IMR-90 (cell line): ENCODE data around the gene SIX6. TPM values are rescaled to one million over a fixed set of nuclear protein-coding genes. Genes with fewer than 3 reads are reported as not detected.
A peak's percentile ranks its signal among the peaks of the same experiment; 100 is the strongest.

Experiments
- ATAC-seq: fragments of 200-7000 bp; cut with Tn5 transposase; 2 replicates; pipeline ENCODE4 v1.9.1; 2020; ENCODE audit warnings: low read depth, mild to moderate bottlenecking, moderate library complexity
- BruUV-seq: library from RNA; stranded (reverse); fragments of 400-500 nt; replicated peaks from 2 replicates; lab custom pipeline; 2021; lab: Mats Ljungman, UMichigan
- CTCF ChIA-PET: fragments of 300-600 bp; formaldehyde crosslinking; extraction: SDS; loops from one replicate; lab custom pipeline; 2021; ENCODE audit warnings: antibody characterized with exemption; lab: Yijun Ruan, JAX
- POLR2A ChIA-PET: fragments of 300-600 bp; sonication (Branson Sonifier 250); formaldehyde crosslinking; loops from one replicate; lab custom pipeline; 2022; ENCODE audit warnings: antibody characterized with exemption; ENCODE audit not compliant: unreplicated experiment; lab: Charles Lee
- DNase-seq: peaks from one replicate; pipeline ENCODE4 v3.0.0; 2013
- H2AFZ ChIP-seq: replicated peaks from 2 replicates; pipeline ENCODE3; 2013; ENCODE audit warnings: low read length, mild to moderate bottlenecking; ENCODE audit not compliant: poor library complexity
- H2AK5ac ChIP-seq: 2 replicates; pipeline ENCODE4 v1.6.1; 2013; ENCODE audit warnings: low read depth, low read length, inconsistent platforms
- H2AK9ac ChIP-seq: replicated peaks from 2 replicates; pipeline ENCODE3; 2013; ENCODE audit warnings: mild to moderate bottlenecking, low read depth, low read length, moderate library complexity; ENCODE audit not compliant: poor library complexity
- H2BK120ac ChIP-seq: 2 replicates; pipeline ENCODE4 v1.6.1; 2013; ENCODE audit warnings: low read depth, low read length, inconsistent platforms
- H2BK15ac ChIP-seq: 3 replicates; pipeline ENCODE4 v1.6.1; 2013; ENCODE audit warnings: low read depth, low read length, inconsistent platforms
- H2BK20ac ChIP-seq: 2 replicates; pipeline ENCODE4 v1.6.1; 2013; ENCODE audit warnings: low read depth, mild to moderate bottlenecking, inconsistent platforms, low read length, moderate library complexity
- H2BK5ac ChIP-seq: 2 replicates; pipeline ENCODE4 v1.6.1; 2013; ENCODE audit warnings: mild to moderate bottlenecking, low read depth, low read length, inconsistent platforms; ENCODE audit not compliant: poor library complexity, severe bottlenecking
- H3K14ac ChIP-seq: replicated peaks from 2 replicates; pipeline ENCODE4 v1.6.1; 2013; ENCODE audit warnings: low read depth, low read length, inconsistent platforms
- H3K18ac ChIP-seq: 2 replicates; pipeline ENCODE4 v1.6.1; 2013; ENCODE audit warnings: low read depth, low read length, control low read depth
- H3K23ac ChIP-seq: 2 replicates; pipeline ENCODE4 v1.6.1; 2013; ENCODE audit warnings: low read depth, low read length, inconsistent platforms
- H3K27ac ChIP-seq: 2 replicates; pipeline ENCODE4 v1.5.1; 2013; ENCODE audit warnings: mild to moderate bottlenecking, control low read depth, low read length; ENCODE audit not compliant: insufficient read depth
- H3K27me3 ChIP-seq: 2 replicates; pipeline ENCODE4 v1.6.1; 2013; ENCODE audit warnings: low read length; ENCODE audit not compliant: control insufficient read depth, insufficient read depth
- H3K36me3 ChIP-seq: 2 replicates; pipeline ENCODE4 v1.6.1; 2013; ENCODE audit warnings: low read length, mixed read lengths; ENCODE audit not compliant: control insufficient read depth, insufficient read depth
- H3K4ac ChIP-seq: 2 replicates; pipeline ENCODE4 v1.6.1; 2013; ENCODE audit warnings: low read depth, low read length, inconsistent platforms
- H3K4me1 ChIP-seq: 2 replicates; pipeline ENCODE4 v1.6.1; 2013; ENCODE audit warnings: low read length, mixed read lengths; ENCODE audit not compliant: control insufficient read depth, insufficient read depth
- H3K4me2 ChIP-seq: 2 replicates; pipeline ENCODE4 v1.6.1; 2013; ENCODE audit warnings: low read depth, mild to moderate bottlenecking, control low read depth, low read length, moderate library complexity
- H3K4me3 ChIP-seq: 2 replicates; pipeline ENCODE4 v1.5.1; 2013; ENCODE audit warnings: low read depth, mild to moderate bottlenecking, control low read depth, low read length, moderate library complexity; ENCODE audit not compliant: insufficient read depth
- H3K56ac ChIP-seq: 2 replicates; pipeline ENCODE4 v1.6.1; 2013; ENCODE audit warnings: low read length, inconsistent platforms; ENCODE audit not compliant: insufficient read depth; ENCODE audit errors: extremely low read depth
- H3K79me1 ChIP-seq, 2 experiments: 2 replicates each; pipeline ENCODE4 v1.6.1; 2013; ENCODE audit warnings: low read length in 2 of 2, inconsistent platforms in 1 of 2, low read depth in 1 of 2
- H3K9ac ChIP-seq: 2 replicates; pipeline ENCODE4 v1.6.1; 2013; ENCODE audit warnings: low read depth, low read length, control low read depth
- H3K9me1 ChIP-seq: 2 replicates; pipeline ENCODE4 v1.6.1; 2013; ENCODE audit warnings: low read length, inconsistent platforms; ENCODE audit not compliant: insufficient read depth
- H3K9me3 ChIP-seq: 2 replicates; pipeline ENCODE4 v1.6.1; 2013; ENCODE audit warnings: low read length; ENCODE audit not compliant: control insufficient read depth, insufficient read depth
- H4K20me1 ChIP-seq: 2 replicates; pipeline ENCODE4 v1.6.1; 2013; ENCODE audit warnings: low read length, inconsistent platforms; ENCODE audit not compliant: insufficient read depth
- H4K5ac ChIP-seq: 2 replicates; pipeline ENCODE4 v1.6.1; 2013; ENCODE audit warnings: mild to moderate bottlenecking, low read depth, low read length, control low read depth
- H4K8ac ChIP-seq, 2 experiments: 2 replicates each; pipeline ENCODE4 v1.6.1; 2013; ENCODE audit warnings: low read depth in 2 of 2, low read length in 2 of 2, control low read depth in 1 of 2, inconsistent platforms in 1 of 2
- H4K91ac ChIP-seq: 2 replicates; pipeline ENCODE4 v1.6.1; 2013; ENCODE audit warnings: low read depth, low read length, inconsistent platforms; ENCODE audit not compliant: insufficient read depth
- CEBPB ChIP-seq: IDR thresholded peaks from 2 replicates; pipeline ENCODE4 v1.6.1; 2012; ENCODE audit warnings: low read depth, low read length, improper control_type of control experiment
- CHD1 ChIP-seq: IDR thresholded peaks from 2 replicates; pipeline ENCODE4 v1.6.1; 2012; ENCODE audit warnings: low read depth, low read length, improper control_type of control experiment
- ELK1 ChIP-seq: fragments of 150-350 bp; IDR thresholded peaks from 2 replicates; pipeline ENCODE4 v1.6.1; 2016; ENCODE audit warnings: low read depth, mild to moderate bottlenecking, low read length, moderate library complexity, borderline replicate concordance
- MAFK ChIP-seq: IDR thresholded peaks from 2 replicates; pipeline ENCODE4 v1.6.1; 2012; ENCODE audit warnings: low read depth, low read length, improper control_type of control experiment
- MAZ ChIP-seq: IDR thresholded peaks from 2 replicates; pipeline ENCODE4 v1.6.1; 2012; ENCODE audit warnings: low read depth, mild to moderate bottlenecking, low read length, improper control_type of control experiment, moderate library complexity, borderline replicate concordance
- NFE2L2 ChIP-seq: fragments of 150-350 bp; IDR thresholded peaks from 2 replicates; pipeline ENCODE4 v1.6.1; 2016; ENCODE audit warnings: low read depth, mild to moderate bottlenecking, low read length
- POLR2A ChIP-seq: IDR thresholded peaks from 2 replicates; pipeline ENCODE4 v1.6.1; 2012; ENCODE audit warnings: mild to moderate bottlenecking, low read depth, low read length
- RAD21 ChIP-seq: IDR thresholded peaks from 2 replicates; pipeline ENCODE4 v1.6.1; 2012; ENCODE audit warnings: low read length, improper control_type of control experiment
- RCOR1 ChIP-seq: IDR thresholded peaks from 2 replicates; pipeline ENCODE4 v1.6.1; 2012; ENCODE audit warnings: mild to moderate bottlenecking, low read length, improper control_type of control experiment; ENCODE audit not compliant: insufficient replicate concordance
- RFX5 ChIP-seq: IDR thresholded peaks from 2 replicates; pipeline ENCODE4 v1.8.0; 2012; ENCODE audit warnings: low read depth, mild to moderate bottlenecking, low read length, moderate library complexity
- SMC3 ChIP-seq: fragments of 150-350 bp; IDR thresholded peaks from 2 replicates; pipeline ENCODE4 v1.6.1; 2016; ENCODE audit warnings: low read depth, mild to moderate bottlenecking, antibody characterized with exemption, low read length, moderate library complexity
- WGBS, 2 experiments: methylation state at CpG; one replicate each; pipeline versions ENCODE4 v1.1.5 to v1.1.7; 2013; ENCODE audit warnings: missing lambda C conversion rate in 2 of 2; ENCODE audit not compliant: insufficient read length in 1 of 2; ENCODE audit errors: extremely low coverage in 2 of 2; 5-methylcytosine and 5-hydroxymethylcytosine counted together
- dilution Hi-C: fragments of 300-500 bp; cut with HindIII; formaldehyde crosslinking; loops from one replicate; pipeline ENCODE4 v1.14.3; 2018; ENCODE audit warnings: low sequenced_read_pairs; ENCODE audit not compliant: unreplicated experiment
- in situ Hi-C: fragments of 300-500 bp; cut with MboI; formaldehyde crosslinking; loops from 3 replicates; pipeline ENCODE4 v1.14.3; 2019; ENCODE audit warnings: low sequenced_read_pairs, inconsistent platforms, mixed read lengths
- intact Hi-C: fragments of 100-400 bp; cut with micrococcal nuclease; formaldehyde crosslinking; loops from 2 replicates; pipeline ENCODE4 v1.10.0; 2022
- polyA plus RNA-seq, 3 experiments: library from polyadenylated mRNA; depleted of rRNA; stranded (reverse); fragments of >200 nt; gene quantifications; 2 replicates each; pipeline ENCODE4 v1.2.3, GENCODE V29; 2012; ENCODE audit warnings: low replicate concordance in 1 of 3
- total RNA-seq: library from RNA; depleted of rRNA; stranded (reverse); fragments of >200 nt; gene quantifications from 2 replicates; pipeline ENCODE4 v1.2.3, GENCODE V29; 2012
- TF ChIP-seq, protein P1 (sequence below): conservative IDR thresholded peaks from 2 replicates; pipeline ENCODE4 v1.5.1; 2012; ENCODE audit warnings: mild to moderate bottlenecking, low read depth, low read length, improper control_type of control experiment

SIX6 gene
- total and polyA plus RNA-seq, 2 of the 4 experiments (the other 2 are of a cell fraction): not detected

GRCh38 chr14:60509438-60510253, 700 bp downstream of the SIX6 start:
- Histone ChIP-seq H3K14ac (no peak overlapping the region), H2BK15ac (no peak overlapping the region), H3K9ac (no peak overlapping the region), H4K5ac (no peak overlapping the region), H2BK5ac (no peak overlapping the region), H4K91ac (no peak overlapping the region), H3K4me1 (peaks cover 2% of the 10 kb centered on the region; the same call in 1 of the 2 replicates), H4K8ac (no peak overlapping the region), H2AFZ (peak overlapping the region; percentile 46), H3K27ac (no peak overlapping the region), H3K18ac (no peak overlapping the region), H3K9me1 (no peaks in the 10 kb centered on the region), H3K4me3 (no peak overlapping the region), H4K20me1 (no peaks in the 10 kb centered on the region), H3K27me3 (peaks cover 93% of the 10 kb centered on the region), H2AK9ac (no peak overlapping the region), H3K4ac (no peak overlapping the region), H2BK120ac (no peak overlapping the region), H3K36me3 (no peaks in the 10 kb centered on the region), H3K9me3 (peaks cover 17% of the 10 kb centered on the region), H3K23ac (no peak overlapping the region), H3K4me2 (no peak overlapping the region), H3K56ac (no peak overlapping the region), H3K79me1 (no peaks in the 10 kb centered on the region), H2AK5ac (no peak overlapping the region), H2BK20ac (no peak overlapping the region)
- DNase-seq (no peak), ATAC-seq (no peak)
- dilution Hi-C loops: no loop called here
- BruUV-seq: no TSS peak
- ChIA-PET POLR2A (no interaction called here), CTCF (no interaction called here)
- intact Hi-C loops: no loop called here
- 4% methylated on average over 29 of the region's 58 CpGs; no CpG with 5 or more reads in 1 of the 2 experiments for WGBS, 2 experiments
- in situ Hi-C loops: no loop called here
- no peak for TF ChIP-seq NFE2L2
- TF ChIP-seq ELK1: no peak
- no peak for TF ChIP-seq RFX5
- TF ChIP-seq CEBPB: no peak
- no peak for TF ChIP-seq MAFK
- TF ChIP-seq RAD21: no peak
- no peak for TF ChIP-seq MAZ
- TF ChIP-seq POLR2A: no peak
- TF ChIP-seq SMC3: no peak
- TF ChIP-seq, protein P1, sequence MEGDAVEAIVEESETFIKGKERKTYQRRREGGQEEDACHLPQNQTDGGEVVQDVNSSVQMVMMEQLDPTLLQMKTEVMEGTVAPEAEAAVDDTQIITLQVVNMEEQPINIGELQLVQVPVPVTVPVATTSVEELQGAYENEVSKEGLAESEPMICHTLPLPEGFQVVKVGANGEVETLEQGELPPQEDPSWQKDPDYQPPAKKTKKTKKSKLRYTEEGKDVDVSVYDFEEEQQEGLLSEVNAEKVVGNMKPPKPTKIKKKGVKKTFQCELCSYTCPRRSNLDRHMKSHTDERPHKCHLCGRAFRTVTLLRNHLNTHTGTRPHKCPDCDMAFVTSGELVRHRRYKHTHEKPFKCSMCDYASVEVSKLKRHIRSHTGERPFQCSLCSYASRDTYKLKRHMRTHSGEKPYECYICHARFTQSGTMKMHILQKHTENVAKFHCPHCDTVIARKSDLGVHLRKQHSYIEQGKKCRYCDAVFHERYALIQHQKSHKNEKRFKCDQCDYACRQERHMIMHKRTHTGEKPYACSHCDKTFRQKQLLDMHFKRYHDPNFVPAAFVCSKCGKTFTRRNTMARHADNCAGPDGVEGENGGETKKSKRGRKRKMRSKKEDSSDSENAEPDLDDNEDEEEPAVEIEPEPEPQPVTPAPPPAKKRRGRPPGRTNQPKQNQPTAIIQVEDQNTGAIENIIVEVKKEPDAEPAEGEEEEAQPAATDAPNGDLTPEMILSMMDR: no peak
- TF ChIP-seq RCOR1: no peak
- no peak for TF ChIP-seq CHD1
